Heart left ventricle (tissue), 16 donors: ENCODE results near the gene SRPX2. TPM values are rescaled to one million over a fixed set of nuclear protein-coding genes. Genes with fewer than 3 reads are reported as not detected.

Experiments used
- ATAC-seq, 4 donors: fragments of 200-7000 bp; cut with Tn5 transposase; one replicate each; pipeline ENCODE4 v1.9.1; 2020 to 2022; ENCODE audit warnings: moderate library complexity in 4 of 4, mild to moderate bottlenecking in 3 of 4, moderate number of reproducible peaks in 1 of 4
- DNase-seq, 5 donors: peaks; one replicate each; pipeline ENCODE4 v3.0.0-alpha.2; 2020
- H3K27ac ChIP-seq, 12 donors: fragments of 200-600 bp; sonication (generic) in 4 of 12; one replicate each; pipeline versions ENCODE4 v1.5.0 to v1.8.0; 2016 to 2022; ENCODE audit warnings: mild to moderate bottlenecking in 2 of 12
- H3K27me3 ChIP-seq, 9 donors: fragments of 200-600 bp; sonication (generic) in 2 of 9; one replicate each; pipeline versions ENCODE4 v1.5.1 to v1.8.0; 2016 to 2022; ENCODE audit warnings: mild to moderate bottlenecking in 3 of 9
- H3K36me3 ChIP-seq, 9 donors: fragments of 200-600 bp; sonication (generic) in 2 of 9; one replicate each; pipeline versions ENCODE4 v1.5.0 to v1.8.0; 2018 to 2022; ENCODE audit warnings: mild to moderate bottlenecking in 2 of 9
- H3K4me1 ChIP-seq, 12 donors: fragments of 200-600 bp; sonication (generic) in 4 of 12; one replicate each; pipeline versions ENCODE4 v1.5.0 to v1.8.0; 2016 to 2022; ENCODE audit warnings: mild to moderate bottlenecking in 3 of 12
- H3K4me3 ChIP-seq, 12 donors: fragments of 200-600 bp; sonication (generic) in 4 of 12; one replicate each; pipeline versions ENCODE4 v1.5.0 to v1.8.0; 2017 to 2022; ENCODE audit warnings: mild to moderate bottlenecking in 9 of 12, moderate library complexity in 4 of 12
- H3K9me3 ChIP-seq, 12 donors: fragments of 200-600 bp; sonication (generic) in 4 of 12; one replicate each; pipeline versions ENCODE4 v1.5.0 to v1.8.0; 2016 to 2022; ENCODE audit warnings: mild to moderate bottlenecking in 1 of 12
- CTCF ChIP-seq, 12 donors: fragments of 200-600 bp; sonication (generic) in 4 of 12; IDR thresholded peaks; one replicate each; pipeline versions ENCODE4 v1.5.0 to v1.8.0; 2018 to 2022; ENCODE audit warnings: antibody characterized with exemption in 12 of 12, mild to moderate bottlenecking in 5 of 12
- POLR2A ChIP-seq, 2 donors: fragments of 450-650 bp; IDR thresholded peaks; one replicate each; pipeline ENCODE4 v1.6.1; 2017; ENCODE audit warnings: antibody characterized with exemption in 2 of 2, mild to moderate bottlenecking in 2 of 2, moderate library complexity in 2 of 2
- WGBS, 4 donors: extraction: QIAGEN DNeasy Blood & Tissue Kit in 2 of 4; methylation state at CpG; one replicate each; pipeline versions ENCODE4 v1.1.5 to v1.1.7; 2013 to 2018; 5-methylcytosine and 5-hydroxymethylcytosine counted together
- intact Hi-C, 10 donors: fragments of 100-400 bp; cut with DNase I; formaldehyde crosslinking; loops; one replicate each; pipeline versions ENCODE4 v1.11.1 to v1.14.2; 2022
- polyA plus RNA-seq, 2 donors: library from polyadenylated mRNA; stranded (reverse); fragments of 200-250 nt; gene quantifications; one replicate each; pipeline ENCODE4 v1.2.3, GENCODE V29; 2013
- total RNA-seq, 9 donors: library from RNA; depleted of rRNA in 2 of 9; stranded (reverse); fragments of >200 nt in 2 of 9; fragmentation: NEBNext Ultra II Directional in 3 of 9; extraction: Animal tissue kit (Norgen Biotek cat#: 25700) in 3 of 9; gene quantifications; one replicate each; pipeline versions ENCODE4 v1.1.0 to v1.2.4, GENCODE V29; 2016 to 2023
- donor health status: ischemic (EF 13 %, LVEDD 7.1; RV severe dilation, severe dysfunction).
- donor health status: healthy with polysubstance abuse.
- donor health status: DM: no; HTN: yes; CAD: no.
- donor health status: DM: no; HTN: no; CAD: no.
- donor health status: ischemic (EF 25% LVEDD 6.9; RV normal size, moderate dysfunction).
- donor health status: ischemic (EF 25% LVEDD 5.7; RV mildly dilated, moderate dysfunction).
- donor health status: healthy.
- donor health status: DM: yes; HTN: yes; CAD: no.
- donor health status: ischemic (EF 35%, LVEDD 5.7; RV mildly dilated, moderate dysfunction).
- donor health status: nonischemic (EF 11% LVEDD 7.7; RV severe dilation, severe dysfunction).
- donor health status: DM: yes; HTN: yes; CAD: no.
- donor health status: PGD.
- donor health status: ischemic (EF 29% LVEDD 5.4; RV normal size, mild dysfunction).
- donor health status: nonischemic (EF 23%, LVEDD 6.1; RV moderate dilation, normal function).

SRPX2 gene
- total and polyA plus RNA-seq, 11 donors, result 3.4 to 39.1 (median 10.5) TPM

- Histone ChIP-seq H3K36me3 (no peaks in the 10 kb centered on the region), H3K27ac (peak overlapping the region; percentile 47 to 91 (median 78)), H3K9me3 (no peaks in the 10 kb centered on the region), H3K4me1 (peaks cover 0 to 24% (median 0%) of the 10 kb centered on the region in 12 donors), H3K27me3 (peaks cover 0 to 14% (median 0%) of the 10 kb centered on the region in 9 donors), H3K4me3 (no peak overlapping the region)
- intact Hi-C loops, result no loop called here
- peak; percentile 45 to 74 (median 56) for ATAC-seq
- TF ChIP-seq CTCF (IDR thresholded peaks at IDR 0.05), result no peak
- no peak for TF ChIP-seq POLR2A (IDR thresholded peaks at IDR 0.05)
- DNase-seq, result peak in 4 of 5 donors; percentile 18 to 33 (median 30)
- WGBS, 4 donors, result 60 to 76% (median 70%) methylated on average over 8 of the region's 8 CpGs
These were observed 4.7 kb downstream of the SRPX2 start for GRCh38 chrX:100648458-100649417.

- peak overlapping the region in 1 of 12 donors; percentile 19 for H3K4me3 ChIP-seq
- 28 to 52% (median 41%) methylated on average over 12 of the region's 12 CpGs for WGBS, 4 donors
- TF ChIP-seq POLR2A (IDR thresholded peaks at IDR 0.05), result no peak
- TF ChIP-seq CTCF (IDR thresholded peaks at IDR 0.05), result no peak
- intact Hi-C loops, result no loop called here
- ATAC-seq (peak; percentile 81 to 92 (median 86)), DNase-seq (peak; percentile 47 to 82 (median 62))
- H3K36me3 ChIP-seq, result no peaks in the 10 kb centered on the region
- no peaks in the 10 kb centered on the region for H3K9me3 ChIP-seq
- peaks cover 0 to 24% (median 0%) of the 10 kb centered on the region in 12 donors for H3K4me1 ChIP-seq
- H3K27ac ChIP-seq, result peak overlapping the region; percentile 47 to 91 (median 78)
- peaks cover 0 to 14% (median 0%) of the 10 kb centered on the region in 9 donors for H3K27me3 ChIP-seq
These were observed 5.8 kb downstream of the SRPX2 start for GRCh38 chrX:100649550-100650356.

- H3K36me3 ChIP-seq, result no peaks in the 10 kb centered on the region
- peak overlapping the region in 10 of 12 donors; percentile 47 to 91 (median 78) for H3K27ac ChIP-seq
- DNase-seq (no peak), ATAC-seq (no peak)
- intact Hi-C loops, result no loop called here
- peaks cover 0 to 24% (median 0%) of the 10 kb centered on the region in 12 donors for H3K4me1 ChIP-seq
- H3K27me3 ChIP-seq, result peaks cover 0 to 14% (median 0%) of the 10 kb centered on the region in 9 donors
- H3K4me3 ChIP-seq, result no peak overlapping the region
- TF ChIP-seq CTCF (IDR thresholded peaks at IDR 0.05) (no peak), POLR2A (IDR thresholded peaks at IDR 0.05) (no peak)
- 79 to 91% (median 90%) methylated on average over 1 of the region's 1 CpG for WGBS, 4 donors
- no peaks in the 10 kb centered on the region for H3K9me3 ChIP-seq
These were observed 6.8 kb downstream of the SRPX2 start for GRCh38 chrX:100650841-100651240.
